ENCODE measurements around the gene DIRAS1.
"Not testable (repeated sequence)": the region's sequence is repeated elsewhere in the genome, so short reads cannot be mapped to it uniquely, and the experiment has no call there.

The DIRAS1 gene

DNA sequence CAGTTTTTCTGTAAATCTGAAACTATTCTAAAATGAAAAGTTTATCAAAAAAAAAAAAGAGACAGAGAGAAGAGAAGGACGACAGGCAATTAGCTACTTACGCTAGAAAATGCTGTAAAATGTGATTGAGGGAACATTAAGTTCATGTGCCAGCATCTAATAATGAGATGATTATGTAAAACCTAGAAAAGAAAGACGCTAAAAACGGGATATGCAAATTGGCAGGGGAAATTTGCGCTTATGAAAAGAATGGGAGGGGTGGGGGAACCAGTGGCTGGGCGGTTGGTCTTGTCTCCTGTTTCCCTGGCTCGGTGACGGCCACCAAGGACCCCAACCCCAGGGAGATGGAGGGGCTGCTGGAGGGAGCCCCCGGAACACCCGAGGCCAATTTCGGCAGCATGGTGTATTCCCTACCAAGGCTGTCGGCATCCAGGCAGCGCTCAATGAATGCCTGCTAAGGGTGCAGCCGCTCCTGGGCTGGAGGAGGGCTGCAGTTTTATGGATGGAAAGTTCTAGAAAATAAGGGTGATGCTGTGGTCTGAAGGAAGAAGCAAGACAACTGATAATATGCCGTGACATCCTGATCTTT, 52.9 kb downstream of the DIRAS1 start:
- DNase-seq: no peak

DNA sequence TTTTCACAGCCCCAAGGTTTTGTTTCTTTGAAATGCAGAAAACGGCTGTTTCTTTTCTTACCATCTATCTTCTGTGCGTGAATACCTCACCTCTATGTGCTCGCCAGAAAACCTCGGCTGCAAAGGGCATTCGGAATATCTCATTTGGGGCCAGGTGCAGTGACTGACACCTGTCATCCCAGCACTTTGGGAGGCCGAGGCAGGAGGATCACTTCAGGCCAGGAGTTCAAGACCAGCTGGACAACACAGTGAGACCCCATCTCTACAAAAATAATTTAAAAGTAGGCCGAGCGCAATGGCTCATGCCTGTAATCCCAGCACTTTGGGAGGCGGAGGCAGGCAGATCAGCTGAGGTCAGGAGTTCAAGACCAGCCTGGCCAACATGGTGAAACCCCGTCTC, 53.8 kb downstream of the DIRAS1 start:
- not testable (repeated sequence) for DNase-seq

DNA sequence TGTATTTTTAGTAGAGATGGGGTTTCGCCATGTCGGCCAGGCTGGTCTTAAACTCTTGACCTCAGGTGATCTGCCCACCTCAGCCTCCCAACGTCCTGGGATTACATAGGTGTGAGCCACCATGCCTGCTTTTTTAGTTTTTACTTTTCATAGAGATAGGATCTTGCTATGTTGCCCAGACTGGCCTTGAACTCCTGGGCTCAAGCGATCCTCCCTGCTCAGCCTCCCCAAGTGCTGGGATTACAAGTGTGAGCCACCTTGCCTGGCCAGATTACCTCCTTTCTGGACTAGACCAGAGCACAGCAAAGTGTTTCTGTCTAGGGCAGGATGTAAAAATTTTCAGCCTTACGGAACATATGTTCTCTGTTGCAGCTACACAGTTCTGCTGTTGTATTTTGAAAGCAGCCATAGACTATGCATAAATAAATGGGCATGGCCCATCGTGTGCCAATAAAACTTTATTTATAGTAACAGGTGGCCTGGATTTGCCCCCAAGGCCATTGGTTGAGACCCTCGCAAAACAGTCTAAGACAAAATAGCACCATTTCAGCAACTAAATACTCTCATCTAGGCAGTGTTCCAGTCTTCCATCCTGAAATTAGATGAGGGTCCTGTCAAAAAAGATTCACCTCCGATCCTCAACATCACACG, 54.7 kb downstream of the DIRAS1 start:
- DNase-seq: no peak

DNA sequence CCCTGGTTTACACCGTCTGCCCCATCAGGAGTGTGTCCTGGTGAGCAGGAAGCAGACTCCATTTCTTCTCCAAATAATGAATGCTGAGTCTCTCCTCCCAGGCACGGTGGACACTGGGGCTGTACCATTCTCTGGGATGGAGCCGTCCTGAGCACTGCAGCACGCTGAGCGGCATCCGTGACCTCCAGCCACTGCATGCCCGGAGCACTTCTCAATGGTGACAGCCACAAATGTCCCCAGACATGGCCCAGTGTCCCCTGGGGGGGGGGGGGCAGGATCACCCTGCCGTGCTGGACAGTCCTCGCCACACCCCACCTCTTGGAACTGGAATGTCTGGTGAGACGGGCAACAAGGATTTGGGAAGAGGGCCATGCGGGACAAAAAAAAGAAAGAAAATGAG, 56.1 kb downstream of the DIRAS1 start:
- no peak for DNase-seq

Measured in RPMI8226 (cell line).